NCI-H774 (cell line): ENCODE results near the gene CCDC90B.

Experiments
- DNase-seq: peaks from one replicate; lab custom pipeline; 2025; lab: John Stamatoyannopoulos, UW

The CCDC90B gene

DNA sequence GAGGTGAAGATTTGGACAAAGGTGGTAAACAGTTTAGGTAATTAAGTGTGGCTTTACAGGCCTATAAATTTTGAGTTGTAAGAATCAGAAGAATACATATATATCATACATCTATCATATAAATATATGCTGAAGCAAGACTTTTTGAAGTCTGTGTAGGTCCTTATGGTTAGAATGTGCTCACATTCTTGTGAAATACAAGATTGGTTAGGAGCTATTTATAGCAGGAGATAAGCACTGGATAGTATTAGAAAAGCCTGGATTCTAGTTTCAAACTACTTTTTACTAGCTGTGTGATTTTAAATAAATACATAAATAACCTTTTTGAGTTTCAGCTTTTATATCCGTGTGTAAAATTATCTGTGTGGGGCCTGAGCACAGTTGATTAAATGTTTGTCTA is 50.3 kb downstream of the CCDC90B start:
- DNase-seq = no peak

DNA sequence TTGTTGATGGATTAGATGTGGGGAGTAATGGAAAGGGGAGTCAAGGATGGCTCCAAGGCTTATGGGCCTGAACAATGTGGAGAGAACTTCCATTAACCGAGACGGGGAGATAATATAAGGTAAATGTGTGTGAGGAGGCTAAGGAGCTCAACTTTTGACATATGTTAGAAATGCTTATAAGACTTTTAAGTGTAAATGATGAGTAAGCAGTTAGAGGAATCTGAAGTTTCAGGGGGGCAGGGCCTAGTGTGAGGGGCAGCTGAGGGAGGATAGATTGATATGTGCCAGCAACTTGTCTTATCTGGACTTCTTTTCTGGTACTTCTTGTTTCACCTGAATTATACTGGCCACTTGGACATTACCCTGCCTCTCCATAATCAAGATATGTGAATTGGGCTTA is 62.7 kb downstream of the CCDC90B start:
- no peak for DNase-seq

DNA sequence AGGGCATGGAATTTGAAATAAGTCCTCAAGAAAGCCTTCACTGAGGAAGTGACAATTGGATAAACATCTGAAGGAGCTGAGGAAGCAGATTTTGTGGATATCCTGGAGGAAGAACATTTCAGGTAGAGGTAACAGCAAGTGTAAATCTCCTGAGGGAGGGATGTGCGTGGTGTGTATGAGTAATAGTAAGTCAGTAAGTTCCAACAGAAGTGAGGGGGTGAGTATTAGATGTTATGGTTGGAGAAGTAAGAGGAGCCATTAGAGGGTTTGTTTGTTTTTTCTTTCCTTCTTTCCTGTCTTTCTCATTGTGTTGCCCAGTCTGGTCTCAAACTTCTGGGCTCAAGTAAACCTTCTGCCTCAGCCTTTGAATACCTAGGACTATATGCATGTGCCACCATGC is 63.7 kb downstream of the CCDC90B start:
- no peak for DNase-seq

DNA sequence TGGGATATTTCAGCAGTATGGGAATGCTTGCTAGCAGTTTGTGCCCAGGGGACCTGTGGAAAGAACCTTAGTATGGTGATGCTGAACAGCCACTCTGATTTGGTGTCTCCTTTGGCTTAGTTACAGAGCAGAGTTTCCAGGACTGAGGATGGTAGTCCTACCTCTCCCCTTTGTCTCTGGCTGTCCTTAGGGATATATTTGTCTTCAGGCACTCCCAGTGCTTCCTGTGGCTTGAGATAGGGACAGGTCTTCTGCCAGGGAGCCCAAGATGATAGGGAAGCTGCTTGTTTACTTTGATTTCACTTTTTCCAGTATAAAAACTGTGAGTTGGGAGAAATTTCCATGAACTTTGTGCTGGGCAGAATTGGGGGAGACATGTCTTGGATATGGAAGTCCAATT is 64.5 kb downstream of the CCDC90B start:
- DNase-seq = no peak

DNA sequence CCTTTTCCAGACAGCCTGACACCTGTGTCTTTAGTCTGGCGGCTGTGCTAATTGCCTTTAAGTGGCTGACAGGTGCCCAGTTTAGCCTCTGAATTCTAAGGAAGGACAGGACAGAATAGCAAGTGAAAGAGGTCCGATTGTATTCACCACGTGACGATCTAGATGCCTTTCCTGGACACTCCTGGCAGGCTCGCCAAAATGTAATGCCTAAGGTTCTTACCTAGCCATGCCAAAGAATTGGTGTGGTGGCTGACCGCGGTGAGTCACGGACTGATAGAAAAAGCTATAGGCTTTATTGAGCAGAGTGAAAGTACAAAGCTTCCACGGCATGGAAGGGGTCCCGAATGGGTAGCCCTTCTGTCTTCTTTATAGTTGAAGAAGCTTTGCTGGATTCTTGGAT is 65.9 kb downstream of the CCDC90B start:
- DNase-seq = peak; percentile 40

DNA sequence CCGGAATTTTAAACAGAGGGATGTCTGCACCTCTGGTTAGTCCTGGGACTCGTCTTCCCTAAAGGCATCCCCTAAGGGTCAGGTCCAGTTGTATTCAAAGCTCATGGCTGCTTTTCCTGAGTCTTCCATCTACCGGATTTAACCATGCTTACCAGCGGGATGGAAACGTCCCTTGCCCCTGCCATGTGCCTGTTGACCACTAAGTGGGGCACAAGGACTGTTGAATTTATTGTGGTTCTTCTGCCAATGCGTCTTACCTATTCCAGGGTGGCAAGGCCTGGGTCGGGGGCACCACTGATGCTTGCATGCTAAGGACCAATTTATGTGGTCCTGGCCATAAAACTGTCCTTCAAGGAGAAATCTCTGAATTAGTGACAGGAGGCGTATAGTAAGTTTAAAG is 67.1 kb downstream of the CCDC90B start:
- no peak for DNase-seq
